Keratinocyte (primary cell): ENCODE results near the gene ZNF337. TPM values are rescaled to one million over a fixed set of nuclear protein-coding genes. Genes with fewer than 3 reads are reported as not detected.

ENCODE experiments used
- DNase-seq: peaks from one replicate; pipeline ENCODE4 v3.0.0-alpha.2; 2011; ENCODE audit warnings: low read depth, missing footprints, low spot score
- FAIRE-seq: peaks from 2 replicates; lab custom pipeline; 2011; peaks lifted over from hg19 to GRCh38; lab: Jason Lieb, UNC
- H2AFZ ChIP-seq: 2 replicates; pipeline ENCODE4 v1.6.0; 2012; ENCODE audit warnings: low read length, control low read depth, inconsistent platforms; ENCODE audit not compliant: control insufficient read depth
- H3K27ac ChIP-seq: 2 replicates; pipeline ENCODE4 v1.5.1; 2011; ENCODE audit warnings: low read length; ENCODE audit not compliant: control insufficient read depth, insufficient read depth
- H3K27me3 ChIP-seq: 3 replicates; pipeline ENCODE4 v1.6.0; 2011; ENCODE audit warnings: low read length; ENCODE audit not compliant: control insufficient read depth, insufficient read depth; ENCODE audit errors: extremely low read depth
- H3K36me3 ChIP-seq, 2 experiments: 2 replicates in 1 of 2; 3 replicates in 1 of 2; pipeline ENCODE4 v1.5.1; 2011; ENCODE audit warnings: low read length in 2 of 2, mild to moderate bottlenecking in 1 of 2; ENCODE audit not compliant: control insufficient read depth in 2 of 2, insufficient read depth in 2 of 2; ENCODE audit errors: extremely low read depth in 1 of 2
- H3K4me1 ChIP-seq: 3 replicates; pipeline ENCODE4 v1.5.1; 2011; ENCODE audit warnings: low read length; ENCODE audit not compliant: control insufficient read depth, insufficient read depth; ENCODE audit errors: extremely low read depth
- H3K4me2 ChIP-seq: 3 replicates; pipeline ENCODE4 v1.6.0; 2011; ENCODE audit warnings: low read depth, low read length; ENCODE audit not compliant: control insufficient read depth, insufficient read depth; ENCODE audit errors: extremely low read depth
- H3K4me3 ChIP-seq, 3 experiments: fragments of 200-600 bp in 1 of 3; sonication (generic) in 1 of 3; 2 replicates in 2 of 3; 3 replicates in 1 of 3; pipeline ENCODE4 v1.5.1; 2011 to 2016; ENCODE audit warnings: low read length in 3 of 3, mild to moderate bottlenecking in 3 of 3, control low read depth in 2 of 3, inconsistent platforms in 1 of 3, low read depth in 1 of 3, mixed read lengths in 1 of 3, mixed run types in 1 of 3, moderate library complexity in 1 of 3; ENCODE audit not compliant: control insufficient read depth in 2 of 3, insufficient read depth in 2 of 3; ENCODE audit errors: extremely low read depth in 1 of 3
- H3K79me2 ChIP-seq: 2 replicates; pipeline ENCODE4 v1.6.0; 2012; ENCODE audit warnings: low read length; ENCODE audit not compliant: control insufficient read depth, insufficient read depth
- H3K9ac ChIP-seq: 3 replicates; pipeline ENCODE4 v1.6.0; 2011; ENCODE audit warnings: low read length; ENCODE audit not compliant: control insufficient read depth, insufficient read depth; ENCODE audit errors: extremely low read depth
- H3K9me1 ChIP-seq: 3 replicates; pipeline ENCODE4 v1.6.0; 2011; ENCODE audit warnings: low read length; ENCODE audit not compliant: control insufficient read depth, insufficient read depth; ENCODE audit errors: extremely low read depth
- H3K9me3 ChIP-seq: 2 replicates; pipeline ENCODE4 v1.5.1; 2012; ENCODE audit warnings: low read depth, low read length; ENCODE audit not compliant: control insufficient read depth
- H4K20me1 ChIP-seq: 3 replicates; pipeline ENCODE4 v1.6.0; 2011; ENCODE audit warnings: low read length; ENCODE audit not compliant: control insufficient read depth, insufficient read depth; ENCODE audit errors: extremely low read depth
- CTCF ChIP-seq, 3 experiments: IDR thresholded peaks in 1 of 3; conservative IDR thresholded peaks in 1 of 3; optimal IDR thresholded peaks in 1 of 3; 2 replicates in 2 of 3; 3 replicates in 1 of 3; pipeline versions ENCODE3 to v1.5.1; 2011; ENCODE audit warnings: low read length in 3 of 3, mild to moderate bottlenecking in 3 of 3, moderate library complexity in 2 of 3, control low read depth in 1 of 3, inconsistent platforms in 1 of 3; ENCODE audit not compliant: insufficient read depth in 2 of 3; ENCODE audit errors: extremely low read depth in 1 of 3
- EZH2 ChIP-seq: IDR thresholded peaks from one replicate; pipeline ENCODE4 v1.6.1; 2012; ENCODE audit warnings: inconsistent platforms, mild to moderate bottlenecking, low read length, moderate library complexity
- dilution Hi-C: fragments of 300-500 bp; cut with MboI; formaldehyde crosslinking; loops from one replicate; pipeline ENCODE4 v1.7.0; 2020; ENCODE audit warnings: low sequenced_read_pairs; ENCODE audit not compliant: extremely low pct_ligation_motif_present
- polyA minus RNA-seq, 3 experiments: library from RNA; depleted of rRNA, polyadenylated mRNA; stranded (reverse); fragments of >200 nt; gene quantifications; 1 replicate in 1 of 3; 2 replicates in 1 of 3; 3 replicates in 1 of 3; pipeline ENCODE4 v1.2.3, GENCODE V29; 2011
- polyA plus RNA-seq, 5 experiments: library from polyadenylated mRNA; depleted of rRNA in 3 of 5; stranded (reverse) in 3 of 5; stranded (forward) in 1 of 5; unstranded in 1 of 5; fragments of >200 nt; gene quantifications; 1 replicate in 1 of 5; 2 replicates in 3 of 5; 3 replicates in 1 of 5; pipeline versions ENCODE4 v1.2.1 to v1.2.3, GENCODE V29; 2011 to 2012; ENCODE audit warnings: missing spikeins in 2 of 5, low read depth in 1 of 5, low replicate concordance in 1 of 5

ZNF337 gene
- polyA plus RNA-seq = 9.9 to 15.9 TPM (median 15.5 TPM) in 3 replicates
- 12.0 TPM for polyA plus RNA-seq (2011; ENCODE audit: low read depth)
- 4.9 and 8.0 TPM in 2 replicates for polyA plus RNA-seq (2011; cell fraction: cytosol; rRNA removed)
- 56.0 and 60.7 TPM in 2 replicates for polyA plus RNA-seq (2011; cell fraction: nucleus; rRNA removed)
- 8.2 and 12.5 TPM in 2 replicates for polyA plus RNA-seq (2012; ENCODE audit: low replicate concordance)
- polyA minus RNA-seq = 8.8 to 19.4 TPM (median 15.9 TPM) in 3 replicates
- 6.5 TPM for polyA minus RNA-seq (2011; cell fraction: cytosol; rRNA and poly(A)+ RNA removed)
- polyA minus RNA-seq (2011; cell fraction: nucleus; rRNA and poly(A)+ RNA removed) = 11.9 and 22.6 TPM in 2 replicates

DNA sequence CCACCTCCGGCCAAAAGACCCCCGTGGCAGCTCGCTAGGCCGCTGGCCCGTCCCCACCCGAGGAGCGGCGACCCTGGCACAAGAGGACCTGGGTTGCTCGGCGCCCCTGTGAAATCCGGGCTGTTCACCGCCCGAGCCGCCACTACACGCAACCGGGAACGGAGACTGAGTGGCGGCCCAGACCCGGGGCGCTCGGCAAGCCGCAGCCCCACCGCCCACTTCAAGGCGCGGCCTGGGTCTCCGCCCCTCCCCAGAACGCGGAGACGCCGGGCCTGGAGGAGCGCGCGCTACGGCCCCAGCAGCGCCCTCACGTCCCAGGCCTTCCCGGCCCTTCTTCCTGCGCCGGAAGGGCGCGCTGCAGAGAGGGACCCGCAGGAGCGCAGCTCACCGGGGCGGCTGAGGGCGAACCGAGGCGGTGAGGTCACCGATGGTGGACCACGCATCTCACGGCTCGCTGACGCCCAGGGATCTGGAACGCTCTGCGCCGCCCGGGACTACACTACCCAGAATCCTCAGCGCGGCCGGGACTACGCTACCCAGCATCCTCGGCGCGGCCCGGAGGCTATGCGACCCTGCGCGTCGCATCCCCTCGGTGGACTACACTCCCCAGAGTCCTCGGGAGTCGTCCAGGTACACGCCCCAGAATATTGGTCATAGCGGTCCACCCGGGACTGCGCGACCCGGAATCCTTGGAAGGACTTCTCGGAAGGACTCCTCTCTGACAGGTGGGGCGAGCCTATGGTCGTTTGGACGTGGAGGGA lies at the start of gene ZNF337:
Gene ZNF337, minus strand, starts transcription at position 483 of the 761 bp plus-strand sequence. CDS start 10,436 bp downstream, outside the sequence.
- H3K79me2 ChIP-seq = peaks cover 14% of the 10 kb centered on the region
- peak within 1 kb of the TSS; percentile 91 for H2AFZ ChIP-seq
- peak within 1 kb of the TSS; percentile 75 for H3K27ac ChIP-seq
- no peaks in the 10 kb centered on the region for H4K20me1 ChIP-seq
- peak within 1 kb of the TSS; percentile 90 for H3K9ac ChIP-seq
- peaks cover 0 to 2% of the 10 kb centered on the region in 2 experiments for H3K36me3 ChIP-seq
- peak within 1 kb of the TSS; percentile 80 to 90 (median 89) for H3K4me3 ChIP-seq
- TF ChIP-seq CTCF (optimal IDR thresholded peaks at IDR 0.05 in 1 of 3, IDR thresholded peaks at IDR 0.05 in 1 of 3, conservative IDR thresholded peaks at IDR 0.05 in 1 of 3; ENCODE audit: extremely low read depth in 1 of 3, insufficient read depth in 2 of 3, low read length in 3 of 3) (peak in 2 of 3 experiments; percentile 28 to 32), EZH2 (no peak)
- DNase-seq (peak; percentile 57), FAIRE-seq (peak; percentile 76)
- H3K4me1 ChIP-seq = no peaks in the 10 kb centered on the region
- no peaks in the 10 kb centered on the region for H3K9me3 ChIP-seq
- dilution Hi-C loops = no loop called here
- peak within 1 kb of the TSS; percentile 85 for H3K4me2 ChIP-seq
- H3K27me3 ChIP-seq = no peaks in the 10 kb centered on the region
- H3K9me1 ChIP-seq = no peaks in the 10 kb centered on the region

GRCh38 chr20:25745738-25746137 lies 49.1 kb upstream of the ZNF337 start:
- H3K9ac ChIP-seq = no peak overlapping the region
- TF ChIP-seq CTCF (optimal IDR thresholded peaks at IDR 0.05 in 1 of 3, IDR thresholded peaks at IDR 0.05 in 1 of 3, conservative IDR thresholded peaks at IDR 0.05 in 1 of 3; ENCODE audit: extremely low read depth in 1 of 3, insufficient read depth in 2 of 3, low read length in 3 of 3) (no peak), EZH2 (no peak)
- H3K4me3 ChIP-seq = no peak overlapping the region
- FAIRE-seq (no peak), DNase-seq (no peak)
- no peaks in the 10 kb centered on the region for H3K9me3 ChIP-seq
- H3K36me3 ChIP-seq = no peaks in the 10 kb centered on the region
- H3K27me3 ChIP-seq = no peaks in the 10 kb centered on the region
- peaks cover 8% of the 10 kb centered on the region for H3K4me1 ChIP-seq
- no peak overlapping the region for H2AFZ ChIP-seq
- H3K9me1 ChIP-seq = no peaks in the 10 kb centered on the region
- no peaks in the 10 kb centered on the region for H3K79me2 ChIP-seq
- H4K20me1 ChIP-seq = no peaks in the 10 kb centered on the region
- dilution Hi-C loops = no loop called here
- no peak overlapping the region for H3K27ac ChIP-seq
- no peak overlapping the region for H3K4me2 ChIP-seq
